HG03060 (cell line): ENCODE measurements around the gene ARHGAP28.
"Not testable (repeated sequence)": the region's sequence is repeated elsewhere in the genome, so short reads cannot be mapped to it uniquely, and the experiment has no call there.

Experiments used
- ATAC-seq: cut with Tn5 transposase; IDR thresholded peaks from one replicate; pipeline ENCODE4 v1.9.1; 2021; ENCODE audit warnings: low read depth, moderate number of reproducible peaks; ENCODE audit not compliant: unreplicated experiment

ARHGAP28 gene

DNA sequence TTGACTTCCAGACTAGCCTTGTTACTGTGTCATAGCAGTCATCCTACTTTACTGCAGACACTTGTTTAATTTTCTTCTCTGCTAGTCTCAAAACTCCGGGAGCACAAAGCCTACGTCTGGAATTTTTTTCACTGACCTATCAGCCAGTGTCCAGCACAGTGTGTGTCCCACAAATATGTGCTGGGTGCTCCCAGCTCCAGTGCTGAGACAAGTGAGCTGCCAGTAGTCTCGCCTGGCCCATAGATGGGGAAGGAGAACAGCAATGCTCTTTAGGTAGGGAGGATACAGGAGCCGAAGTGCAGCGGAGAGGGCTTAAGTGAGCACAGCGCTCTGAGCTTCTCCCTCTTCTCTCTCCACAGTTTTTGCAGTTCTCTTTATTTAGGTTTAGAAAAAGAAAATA, 34.0 kb downstream of the ARHGAP28 start:
- ATAC-seq = no peak

DNA sequence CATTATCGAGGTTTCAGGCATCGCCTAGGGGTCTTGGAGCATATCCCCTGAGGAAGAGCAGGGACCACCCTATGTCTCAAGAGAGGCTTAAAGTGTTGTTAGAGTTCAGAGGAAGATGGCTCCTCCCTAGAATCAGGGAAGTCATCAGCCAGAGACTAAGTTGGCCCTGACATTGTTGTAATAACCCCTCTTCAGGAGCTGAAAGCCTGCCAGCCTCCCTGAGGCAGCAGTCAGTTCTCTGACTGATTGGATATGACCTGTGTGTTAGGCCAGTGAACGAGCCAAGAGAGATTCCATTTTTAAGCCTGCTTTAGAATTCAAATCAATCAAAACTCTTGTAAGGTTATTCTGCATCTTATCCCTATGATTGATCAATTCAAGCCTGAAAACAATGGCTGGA, 34.9 kb downstream of the ARHGAP28 start:
- ATAC-seq = no peak

DNA sequence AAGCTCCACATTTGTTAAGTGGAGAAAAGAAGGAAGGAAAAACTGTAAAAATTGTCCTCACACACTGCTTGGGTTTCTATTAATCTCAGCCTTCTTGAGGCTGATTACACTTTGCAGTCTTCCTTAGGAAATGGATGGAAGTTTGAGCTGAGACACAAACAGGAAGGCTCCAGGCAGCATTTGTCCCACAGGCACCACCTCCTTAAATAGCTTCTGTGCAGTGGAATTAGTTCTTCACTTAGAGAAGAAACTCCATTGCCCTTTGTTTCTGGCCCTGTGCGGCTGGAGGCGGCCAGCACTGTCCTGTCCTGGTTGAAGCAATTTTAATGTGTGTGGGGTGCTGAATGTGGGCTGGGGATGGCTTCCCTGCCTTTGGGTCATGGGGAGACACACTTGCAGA, 44.3 kb downstream of the ARHGAP28 start:
- ATAC-seq = no peak

DNA sequence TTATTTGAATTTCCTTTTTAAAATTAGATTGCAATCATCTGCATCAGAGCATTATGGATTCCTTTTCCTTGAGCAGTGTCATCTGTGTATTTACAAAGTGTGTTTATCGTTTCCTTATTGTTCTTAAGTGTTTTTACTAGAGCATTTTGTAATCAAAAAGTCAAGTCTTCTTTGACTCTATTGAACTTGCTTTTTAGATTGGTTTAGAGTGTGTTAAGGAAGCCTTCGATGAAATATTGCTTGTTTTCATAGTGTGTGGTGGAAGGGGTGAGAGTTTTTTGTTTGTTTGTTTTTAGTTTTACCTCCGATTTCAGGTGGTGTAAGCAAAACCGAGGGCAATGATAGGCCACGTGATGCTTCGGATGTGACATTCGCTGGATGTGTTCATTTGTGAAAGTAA, 45.7 kb downstream of the ARHGAP28 start:
- ATAC-seq = no peak

DNA sequence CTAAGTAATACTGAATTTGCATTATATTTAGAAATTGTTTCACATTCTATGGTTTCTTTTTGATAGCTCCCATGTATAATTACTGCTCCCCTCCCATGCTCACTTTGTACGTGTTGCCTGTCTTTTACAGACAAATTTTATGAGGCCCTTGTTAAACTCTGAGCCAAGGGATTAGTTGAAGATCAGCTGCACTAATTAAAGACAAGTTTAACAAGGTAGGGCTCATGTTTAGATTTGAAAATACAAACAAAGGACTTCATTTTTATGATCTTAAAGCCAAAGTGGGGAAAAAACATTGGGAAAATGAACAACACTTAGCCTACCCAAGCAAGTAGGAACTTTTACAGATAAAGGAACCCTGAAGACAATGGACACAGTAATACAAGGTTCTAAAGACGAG, 46.2 kb downstream of the ARHGAP28 start:
- no peak for ATAC-seq

DNA sequence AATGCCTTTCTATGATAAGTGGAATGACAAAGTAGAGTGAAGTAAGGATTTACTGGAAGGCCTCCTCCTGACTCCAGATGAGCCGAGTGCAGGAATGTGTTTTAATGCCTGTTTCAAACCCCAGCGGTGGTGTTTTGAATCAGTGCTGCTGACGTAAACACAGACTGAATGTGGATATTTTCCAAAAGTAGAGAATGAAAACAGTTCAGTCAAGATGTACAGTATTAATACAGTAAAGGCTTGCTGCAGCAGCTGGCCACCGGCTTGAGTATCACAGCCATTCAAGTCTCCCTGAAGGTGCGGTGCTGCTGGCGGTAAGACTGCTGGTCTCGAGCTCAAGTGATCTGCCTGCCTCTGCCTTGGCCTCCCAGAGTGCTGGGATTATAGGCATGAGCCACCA, 46.7 kb downstream of the ARHGAP28 start:
- no peak for ATAC-seq

DNA sequence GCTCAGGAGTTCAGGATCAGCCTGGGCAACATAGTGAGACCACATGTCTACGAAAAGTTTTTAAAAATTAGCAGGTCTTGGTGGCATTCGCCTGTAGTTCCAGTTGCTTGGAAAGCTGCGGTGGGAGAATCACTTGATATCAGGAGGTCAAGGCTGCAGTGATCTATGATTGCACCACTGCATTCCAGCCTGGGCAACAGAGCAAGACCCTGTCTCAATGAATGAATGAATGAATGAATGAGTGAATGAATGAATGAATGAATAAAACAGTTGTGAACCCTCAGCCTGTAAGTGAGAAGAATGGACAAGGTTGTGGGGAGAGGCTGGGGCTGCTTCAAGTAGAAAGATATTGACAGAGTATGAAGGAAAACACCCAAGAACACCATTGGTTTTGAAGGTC, 48.0 kb downstream of the ARHGAP28 start:
- ATAC-seq = no peak

DNA sequence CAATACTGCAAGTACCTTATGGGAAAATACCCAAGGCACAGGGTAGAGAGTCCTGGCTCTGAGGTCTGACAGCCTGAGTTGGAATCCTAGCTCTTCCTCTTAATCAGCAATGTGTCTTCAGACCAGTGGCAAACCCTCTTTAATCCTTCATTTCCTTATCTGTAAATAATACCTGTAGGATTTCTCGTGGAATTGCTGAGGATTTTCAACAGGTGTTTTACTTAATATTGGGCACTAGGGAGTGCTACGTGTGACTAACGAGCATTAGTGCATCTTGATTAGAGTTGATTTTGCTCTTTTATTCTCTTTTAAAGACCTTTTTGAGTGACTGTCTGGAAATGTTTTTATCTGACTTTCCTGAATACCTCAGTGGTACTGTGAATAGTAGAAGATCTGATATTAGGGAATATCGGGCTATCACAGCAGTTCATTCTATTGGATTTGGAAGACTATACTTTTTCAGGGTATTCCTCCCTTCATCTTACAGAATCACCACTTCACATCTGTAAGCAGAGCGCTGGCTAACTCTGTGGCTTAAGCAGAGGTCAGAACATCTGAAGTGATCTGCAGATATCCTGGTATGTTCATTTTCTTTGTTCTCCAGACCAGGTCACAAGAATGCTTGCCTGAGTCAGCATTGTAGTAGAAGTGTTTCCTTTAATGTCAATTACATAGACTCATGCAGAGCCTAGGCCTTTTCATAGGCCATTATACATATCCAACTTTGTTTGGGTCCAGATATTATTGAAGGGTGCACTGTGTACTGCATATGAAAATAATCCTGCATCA, 49.1 kb downstream of the ARHGAP28 start:
- no peak for ATAC-seq

DNA sequence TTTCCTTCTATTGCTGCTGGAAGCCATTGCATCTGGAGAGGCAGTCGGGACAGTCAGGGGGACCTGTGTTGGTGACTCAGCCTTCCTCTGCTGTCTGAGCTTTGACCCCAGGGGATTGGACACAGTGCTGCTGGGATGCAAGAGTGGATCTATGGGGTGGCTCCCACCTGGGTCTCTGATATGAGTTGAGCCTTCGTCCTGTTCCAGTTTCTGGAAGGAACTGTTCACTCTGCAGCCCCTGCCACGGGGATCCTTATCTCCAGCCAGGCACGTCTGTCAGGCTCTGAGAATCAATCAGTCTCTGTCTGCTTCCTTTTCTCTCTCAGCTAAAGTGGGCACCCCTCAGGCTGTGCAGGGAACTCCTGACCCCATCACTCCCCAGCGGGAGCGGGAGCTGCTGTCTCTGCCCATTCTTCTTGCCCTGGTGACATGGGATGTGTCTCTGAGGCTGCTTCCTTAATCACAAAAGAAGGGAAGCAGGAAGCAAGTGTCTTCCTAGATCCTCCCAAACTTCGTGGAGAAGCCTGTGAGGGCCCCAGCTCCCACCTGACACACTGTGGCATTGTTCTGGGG, 51.7 kb downstream of the ARHGAP28 start:
- no peak for ATAC-seq

DNA sequence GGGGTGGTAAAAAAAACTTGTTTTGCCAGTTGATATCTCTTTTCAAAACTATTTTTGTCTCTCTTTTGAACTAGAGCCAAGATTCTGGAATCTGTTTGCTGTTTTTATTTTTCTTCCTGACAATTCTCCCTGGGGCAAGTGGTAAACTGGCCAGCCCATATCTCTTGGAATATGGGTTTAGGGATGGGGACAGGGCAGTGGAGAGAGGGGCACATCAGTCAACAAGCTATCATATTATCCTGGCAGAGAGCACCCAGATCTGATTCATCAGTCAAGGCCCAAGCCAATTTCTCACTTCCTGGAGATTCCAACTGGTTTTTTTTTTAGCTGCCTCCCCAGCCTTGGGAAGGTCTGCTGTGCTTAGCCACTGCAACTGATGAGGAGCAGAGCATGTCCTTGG, 52.3 kb downstream of the ARHGAP28 start:
- no peak for ATAC-seq

DNA sequence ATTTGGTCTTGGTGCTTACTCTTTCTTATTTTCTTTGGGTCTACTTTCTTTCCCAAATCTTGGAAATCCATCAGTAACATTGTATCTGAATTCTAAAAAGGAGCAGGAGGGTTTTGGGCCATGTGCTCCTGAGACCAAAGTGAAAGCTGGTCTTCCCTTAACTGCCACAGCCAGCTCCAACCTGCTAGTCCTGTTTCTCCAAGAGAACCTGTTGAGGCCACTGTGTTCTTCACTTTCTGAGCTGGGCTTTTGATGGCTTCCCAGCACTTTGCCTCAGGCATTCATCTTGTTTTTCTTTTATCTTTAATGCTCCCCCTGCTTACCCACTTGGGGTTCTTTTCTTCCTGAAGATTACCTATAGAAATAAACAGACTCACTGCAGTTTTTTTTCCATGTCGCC, 53.3 kb downstream of the ARHGAP28 start:
- ATAC-seq = no peak

DNA sequence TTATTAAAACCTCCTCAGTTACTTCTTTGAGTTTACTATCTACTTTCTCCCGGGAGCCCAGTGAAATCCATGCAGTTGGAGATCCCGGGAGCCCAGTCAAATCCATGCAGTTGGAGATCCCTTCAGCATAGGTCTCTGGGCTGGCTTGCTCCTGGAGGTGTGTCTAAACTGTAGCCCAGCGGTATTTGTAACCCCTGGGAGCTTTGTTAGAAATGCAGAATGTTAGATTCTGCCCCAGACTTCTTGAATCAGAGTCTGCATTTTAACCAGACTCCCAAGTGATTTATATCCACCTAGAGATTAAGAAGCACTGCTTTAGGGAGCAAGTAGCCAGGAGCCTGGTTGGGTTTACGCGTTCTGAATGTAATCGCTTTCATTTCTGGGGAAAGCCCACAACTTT, 54.5 kb downstream of the ARHGAP28 start:
- ATAC-seq = no peak

DNA sequence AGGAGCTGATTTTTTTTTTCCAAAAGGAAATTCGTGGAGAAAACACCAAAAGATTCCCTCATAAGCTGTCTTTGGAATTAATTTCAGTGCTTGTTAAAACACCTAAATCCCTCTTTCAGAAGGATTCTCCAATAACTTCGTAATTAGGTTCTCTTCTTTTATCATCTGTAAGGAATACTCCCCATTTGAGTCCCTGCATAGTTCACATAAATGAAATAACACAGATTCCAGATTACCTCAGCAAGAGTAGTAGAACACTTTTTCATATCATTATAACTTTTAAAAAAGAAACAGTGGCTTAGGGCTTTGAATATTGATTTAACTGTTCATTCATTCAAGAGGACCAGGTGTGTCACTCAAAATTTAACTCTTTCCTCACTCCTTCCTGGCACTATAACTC, 55.5 kb downstream of the ARHGAP28 start:
- no peak for ATAC-seq

DNA sequence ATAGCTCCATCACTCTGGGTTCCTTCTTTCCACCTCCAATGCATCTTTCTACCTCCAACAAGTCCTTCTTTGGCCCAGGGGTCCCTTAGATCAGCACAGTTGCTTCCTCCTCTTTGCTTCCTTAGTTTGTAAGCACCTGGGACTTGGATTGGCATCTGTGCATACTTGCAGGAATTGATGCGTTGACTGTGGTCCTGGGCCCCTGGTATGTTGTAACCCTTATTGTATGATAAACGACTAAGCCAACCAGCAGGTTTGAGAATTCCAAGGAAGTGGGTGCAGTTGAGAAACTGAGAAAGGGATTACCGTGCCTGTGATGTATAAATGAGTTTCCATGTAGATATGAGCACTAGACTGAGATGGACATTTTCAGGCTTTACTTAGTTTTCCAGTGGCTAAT, 55.9 kb downstream of the ARHGAP28 start:
- no peak for ATAC-seq

DNA sequence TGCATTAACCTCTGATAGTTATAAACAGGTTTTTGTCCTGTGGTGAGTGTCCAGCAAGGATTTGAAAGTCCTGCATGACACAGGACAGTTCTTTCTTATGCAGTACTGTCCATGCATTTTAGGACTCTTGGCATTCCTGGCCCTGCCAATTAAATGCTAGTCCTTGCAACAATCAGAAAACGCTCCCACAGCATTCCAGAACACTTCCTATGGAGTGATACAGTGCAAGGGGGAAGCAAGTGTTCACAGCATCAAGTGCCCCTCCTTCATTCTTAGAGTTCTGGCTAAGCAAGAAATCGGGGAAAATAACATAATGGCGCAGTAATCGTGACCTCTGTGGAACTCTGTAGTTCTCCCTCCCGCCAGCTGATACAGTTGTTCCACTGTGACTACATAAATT, 62.9 kb downstream of the ARHGAP28 start:
- ATAC-seq = no peak

DNA sequence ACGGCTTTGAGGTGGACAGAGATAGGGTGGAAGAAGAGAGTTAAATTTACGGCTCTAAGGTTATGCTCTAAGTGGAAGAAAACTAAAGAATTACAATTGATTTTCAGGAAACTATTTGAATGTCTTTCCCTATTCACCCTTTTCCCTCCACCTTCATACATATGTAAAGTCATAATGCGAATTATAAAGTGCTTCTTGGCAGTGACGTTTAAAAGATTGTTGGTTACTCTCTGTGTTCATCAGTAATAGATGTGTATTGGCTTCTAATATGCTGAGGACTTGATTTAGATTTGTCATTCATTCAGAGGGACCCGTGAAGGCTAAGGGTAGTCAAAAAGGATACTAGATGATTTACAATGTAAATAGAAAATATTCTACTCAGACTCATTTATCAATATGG, 63.9 kb downstream of the ARHGAP28 start:
- ATAC-seq = no peak

DNA sequence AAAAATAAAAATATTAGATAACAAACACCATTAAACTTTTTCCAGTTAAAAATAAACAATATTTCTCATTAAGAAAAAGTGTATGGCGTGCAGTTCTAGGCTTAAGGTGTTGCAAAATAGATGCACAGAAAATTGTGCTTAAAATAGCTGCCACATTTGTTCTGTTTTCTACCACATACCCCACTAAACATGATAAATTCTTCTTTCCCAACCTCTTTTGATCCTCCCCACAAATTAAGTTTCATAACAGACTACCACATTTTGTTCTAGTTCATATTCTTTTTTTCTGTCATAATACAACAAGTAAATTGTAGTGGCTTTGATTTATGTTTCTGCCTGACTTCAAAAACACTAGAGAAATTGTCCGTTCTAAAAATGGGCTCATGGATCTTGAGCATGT, 64.5 kb downstream of the ARHGAP28 start:
- no peak for ATAC-seq

DNA sequence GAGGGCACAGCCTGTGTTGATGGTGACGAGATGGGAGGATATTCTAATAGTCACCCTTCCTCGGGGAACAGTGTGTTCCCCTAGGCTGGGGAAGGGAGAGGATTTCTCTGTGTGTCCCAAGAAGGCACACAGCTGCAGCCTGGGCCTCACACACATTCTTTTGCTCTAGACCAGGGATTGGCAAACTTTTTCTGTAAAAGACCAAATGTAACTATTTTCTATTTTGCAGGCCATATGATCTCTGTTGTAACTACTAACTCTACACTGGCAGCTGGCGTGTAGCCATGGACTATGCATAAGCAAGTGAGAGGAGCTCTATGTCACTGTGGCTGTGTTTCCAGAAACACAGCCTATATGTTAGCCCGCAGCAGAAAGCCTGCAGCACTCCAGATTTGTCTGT, 65.8 kb downstream of the ARHGAP28 start:
- no peak for ATAC-seq

DNA sequence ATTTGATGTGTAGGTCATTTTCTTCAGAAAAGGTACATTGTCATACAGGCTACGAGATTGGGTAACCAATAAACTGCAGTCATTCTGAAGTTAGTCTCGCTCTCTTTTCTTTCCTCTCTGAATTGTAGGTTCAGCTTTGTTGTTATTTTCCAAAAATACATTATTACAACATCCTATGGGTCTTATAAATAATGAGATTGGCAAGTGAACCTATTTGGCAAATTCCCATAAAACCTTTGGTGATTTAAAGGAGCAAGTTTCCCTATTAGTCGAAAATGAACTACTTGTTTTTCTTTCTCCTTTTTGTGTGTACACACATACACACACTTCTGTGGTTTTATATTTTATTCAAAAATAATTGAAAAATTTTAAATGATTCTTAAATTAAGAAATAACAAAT, 67.0 kb downstream of the ARHGAP28 start:
- ATAC-seq = no peak

DNA sequence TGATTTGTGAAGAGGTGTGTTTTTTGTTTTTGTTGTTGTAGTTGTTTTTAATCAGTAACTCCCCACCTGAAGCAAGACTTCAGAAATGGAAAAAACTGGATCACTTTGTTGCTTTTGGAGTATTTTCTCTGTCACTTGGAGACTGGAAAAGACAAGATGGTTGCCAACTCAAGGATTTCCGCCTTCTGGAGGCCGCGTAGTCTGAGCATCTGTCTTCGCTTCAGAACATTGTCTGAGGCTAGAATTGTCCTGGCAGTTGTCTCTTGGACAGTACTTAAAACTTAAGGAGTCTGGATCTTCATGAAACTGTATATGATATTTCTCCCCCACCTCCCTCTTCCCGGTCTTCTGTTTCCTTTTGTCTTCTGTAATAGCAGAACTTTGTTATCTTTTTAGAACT, 67.7 kb downstream of the ARHGAP28 start:
- no peak for ATAC-seq

DNA sequence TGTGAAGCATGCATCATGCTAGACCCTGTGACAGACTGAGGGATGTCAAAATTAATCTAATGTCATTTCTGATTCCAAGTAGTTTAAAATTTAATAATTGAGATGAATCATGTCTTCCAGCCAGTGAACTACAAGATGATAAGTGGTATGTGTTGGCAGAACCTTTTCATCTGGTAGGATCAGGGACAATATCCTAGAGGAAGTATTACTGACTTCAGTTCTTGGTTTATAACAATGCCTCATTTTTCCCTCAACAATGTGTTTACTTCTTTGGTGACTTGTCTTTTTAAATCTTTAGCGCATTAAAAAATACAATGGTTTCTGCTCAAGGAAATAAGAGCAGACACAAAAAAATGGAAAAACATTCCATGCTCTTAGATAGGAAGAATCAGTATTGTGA, 69.4 kb downstream of the ARHGAP28 start:
- ATAC-seq = no peak

DNA sequence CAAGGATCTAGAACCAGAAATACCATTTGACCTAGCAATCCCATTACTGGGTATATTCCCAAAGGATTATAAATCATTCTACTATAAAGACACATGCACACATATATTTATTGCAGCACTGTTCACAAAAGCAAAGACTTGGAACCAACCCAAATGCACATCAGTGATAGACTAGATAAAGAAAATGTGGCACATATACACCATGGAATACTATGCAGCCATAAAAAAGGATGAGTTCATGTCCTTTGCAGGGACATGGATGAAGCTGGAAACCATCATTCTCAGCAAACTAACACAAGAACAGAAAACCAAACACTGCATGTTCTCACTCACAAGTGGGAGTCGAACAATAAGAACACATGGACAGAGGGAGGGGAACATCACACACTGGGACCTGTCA, 70.8 kb downstream of the ARHGAP28 start:
- not testable (repeated sequence) for ATAC-seq
